GM19238 (cell line): ENCODE results near the gene JUN.

ENCODE experiments used
- DNase-seq: peaks from one replicate; pipeline ENCODE4 v3.0.0; 2011; ENCODE audit warnings: low spot score; ENCODE audit not compliant: insufficient read length

Gene JUN

GRCh38 chr1:58783993-58784757, at the start of gene JUN:
Gene JUN, minus strand, starts transcription at chr1:58784047. Its CDS starts 977 bp downstream, at chr1:58783070.
- peak; percentile 89 for DNase-seq

- no peak for DNase-seq
Observed at GRCh38 chr1:58833166-58833565, 49.3 kb upstream of the JUN start.

DNA sequence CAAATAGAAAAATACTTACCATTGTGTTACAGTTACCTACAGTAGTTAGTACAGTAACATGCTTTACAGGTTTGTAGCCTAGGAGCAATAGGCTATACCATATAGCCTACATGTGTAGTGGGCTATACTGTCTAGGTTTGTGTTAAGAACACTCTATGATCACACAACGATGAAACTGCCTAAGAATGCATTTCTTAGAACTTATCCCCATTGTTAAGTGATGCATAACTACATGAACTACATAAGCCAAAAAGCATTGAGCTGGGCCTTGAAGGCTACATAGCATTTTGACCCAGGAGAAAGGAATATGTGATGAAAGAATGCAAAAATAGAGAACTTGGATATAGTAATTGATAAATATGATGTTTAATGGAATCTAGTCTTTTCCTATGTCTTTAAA, 46.4 kb upstream of the JUN start:
- DNase-seq = no peak

GRCh38 chr1:58829866-58830265, 46.0 kb upstream of the JUN start:
- no peak for DNase-seq

- no peak for DNase-seq
Observed at GRCh38 chr1:58827298-58827697, 43.5 kb upstream of the JUN start.

GRCh38 chr1:58824753-58825389, 41.0 kb upstream of the JUN start:
- no peak for DNase-seq

- DNase-seq = no peak
Observed at GRCh38 chr1:58823481-58824010, 39.7 kb upstream of the JUN start.

GRCh38 chr1:58821309-58821708, 37.5 kb upstream of the JUN start:
- no peak for DNase-seq

DNA sequence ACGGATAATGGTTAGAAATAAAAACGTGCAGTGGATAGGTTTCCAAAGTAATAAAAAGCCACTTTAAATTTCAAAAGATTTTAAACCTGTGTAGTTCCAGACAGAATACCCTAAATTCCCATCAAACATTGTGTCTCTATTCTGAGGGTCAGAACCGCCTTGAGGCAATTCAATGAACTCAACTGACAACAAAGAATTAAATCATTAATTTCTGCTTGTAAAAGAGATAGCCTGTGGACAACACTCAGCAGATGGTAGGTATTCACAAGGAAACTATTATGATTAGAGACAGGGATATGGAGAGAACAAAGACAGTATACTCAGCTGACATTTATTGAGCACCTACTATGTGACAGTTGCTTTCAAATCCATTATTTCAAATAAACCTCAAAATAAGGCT, 35.1 kb upstream of the JUN start:
- DNase-seq = no peak

- DNase-seq = no peak
Observed at GRCh38 chr1:58818075-58818474, 34.2 kb upstream of the JUN start.

DNA sequence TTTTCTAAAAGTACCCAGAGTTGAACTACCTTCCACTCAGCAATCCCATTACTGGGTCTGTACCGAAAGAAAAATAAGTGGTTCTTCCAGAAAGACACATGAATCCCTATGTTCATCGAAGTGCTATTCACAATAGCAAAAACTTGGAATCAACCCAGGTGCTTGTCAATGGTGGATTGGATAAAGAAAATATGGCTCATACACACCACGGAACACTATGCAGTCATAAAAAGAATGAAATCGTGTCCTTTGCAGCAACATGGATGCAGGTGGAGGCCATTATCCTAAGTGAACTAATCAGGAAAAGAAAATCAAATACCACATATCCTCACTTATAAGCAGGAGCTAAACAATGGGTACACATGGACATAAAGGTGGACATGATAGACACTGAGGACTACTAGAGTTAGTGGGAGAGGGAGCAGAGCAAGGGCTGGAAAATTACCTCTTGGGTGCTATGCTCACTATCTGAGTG, 32.9 kb upstream of the JUN start:
- no peak for DNase-seq

DNA sequence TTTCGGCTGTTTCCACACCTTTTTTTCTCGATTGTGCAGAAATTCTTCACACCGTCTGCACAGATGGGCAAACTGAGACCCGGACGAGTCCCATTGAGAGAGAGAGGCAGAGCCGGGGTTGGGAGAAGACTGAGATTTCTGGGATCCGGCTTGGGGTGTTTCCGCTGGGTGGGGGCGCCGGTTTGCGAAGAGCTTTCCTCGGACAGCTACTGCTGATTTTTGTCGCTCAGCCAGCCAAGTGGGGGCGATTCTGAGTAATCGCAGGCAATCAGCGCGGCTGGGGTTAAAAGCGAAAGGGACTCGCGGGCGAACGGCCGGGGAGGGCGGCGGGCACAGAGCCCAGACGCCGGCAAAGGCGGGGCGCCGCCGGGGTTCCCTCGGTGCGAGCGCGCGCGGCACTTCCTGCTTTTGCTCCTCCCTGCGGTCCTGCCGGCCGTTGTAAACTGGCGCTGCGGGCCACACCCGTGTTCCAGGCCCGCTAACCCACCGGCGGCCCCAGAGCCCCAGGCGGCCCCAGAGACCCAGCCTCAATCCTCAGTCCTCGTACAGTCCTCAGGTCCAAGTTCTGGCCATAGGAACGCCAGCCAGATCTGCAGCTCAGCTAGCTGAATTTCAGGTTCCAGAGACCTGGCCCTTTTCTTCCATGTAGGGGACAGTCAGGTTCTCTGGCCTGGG, 32.4 kb upstream of the JUN start:
- peak; percentile 87 for DNase-seq

DNA sequence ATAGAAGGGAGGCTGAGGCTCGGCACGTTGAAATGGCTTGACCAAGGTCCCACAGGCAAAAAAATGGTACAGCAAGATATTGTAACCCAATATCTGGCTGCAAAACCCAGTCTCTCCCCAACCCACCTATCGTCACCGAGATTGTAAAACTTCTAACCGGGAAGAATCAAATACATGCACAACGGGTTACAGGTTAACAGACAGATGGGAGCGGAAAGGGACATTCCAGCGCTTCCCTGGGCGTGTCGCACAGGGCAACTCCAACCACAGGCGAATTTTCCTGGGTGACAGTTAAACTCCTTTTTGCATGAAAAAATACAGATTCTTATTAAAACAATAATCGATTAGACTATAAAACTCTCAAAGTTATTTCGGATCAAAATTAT, 31.8 kb upstream of the JUN start:
- DNase-seq = peak; percentile 20

- peak; percentile 66 for DNase-seq
Observed at GRCh38 chr1:58815069-58815685, 31.3 kb upstream of the JUN start.

GRCh38 chr1:58814251-58815068, 30.6 kb upstream of the JUN start:
- no peak for DNase-seq

- DNase-seq = no peak
Observed at GRCh38 chr1:58813801-58814200, 30.0 kb upstream of the JUN start.

DNA sequence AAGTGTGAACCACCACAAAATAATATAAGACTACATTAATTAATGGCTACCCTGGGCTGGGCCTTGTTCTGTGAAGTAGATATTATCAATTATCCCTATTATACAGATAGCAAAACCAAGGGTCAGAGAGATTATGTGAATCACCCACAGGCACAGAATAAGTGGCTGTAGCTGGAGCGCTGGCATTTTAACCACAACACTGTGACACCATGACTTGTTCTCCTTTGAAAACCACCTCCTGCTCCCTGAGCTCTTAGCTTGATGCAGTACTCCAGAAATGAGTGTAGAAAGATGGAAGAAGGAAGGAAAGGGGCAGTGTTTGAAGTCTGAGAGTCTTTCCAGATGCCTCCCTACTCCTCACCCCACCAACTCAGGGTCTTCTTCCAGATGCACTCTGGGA, 29.5 kb upstream of the JUN start:
- DNase-seq = no peak

- DNase-seq = no peak
Observed at GRCh38 chr1:58812926-58813325, 29.1 kb upstream of the JUN start.

DNA sequence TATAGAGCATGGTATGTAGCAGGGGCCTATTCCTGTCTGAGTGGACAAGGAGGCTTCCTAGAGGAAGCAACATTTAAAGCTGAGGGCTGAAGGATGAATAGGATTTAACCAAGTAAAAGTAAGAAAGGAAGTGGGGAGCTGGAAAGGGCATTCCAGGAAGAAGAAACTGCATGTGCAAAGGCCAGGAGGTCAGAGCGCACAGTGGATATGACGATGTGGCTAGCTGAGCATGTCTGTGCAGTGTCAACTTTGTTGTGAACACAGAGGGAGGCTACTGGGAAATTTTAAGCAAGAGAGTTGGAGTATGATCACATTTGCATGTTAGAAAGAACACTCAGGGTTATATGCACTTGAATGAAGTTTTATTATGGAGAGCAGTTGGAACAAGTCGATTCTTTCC, 28.6 kb upstream of the JUN start:
- no peak for DNase-seq

DNA sequence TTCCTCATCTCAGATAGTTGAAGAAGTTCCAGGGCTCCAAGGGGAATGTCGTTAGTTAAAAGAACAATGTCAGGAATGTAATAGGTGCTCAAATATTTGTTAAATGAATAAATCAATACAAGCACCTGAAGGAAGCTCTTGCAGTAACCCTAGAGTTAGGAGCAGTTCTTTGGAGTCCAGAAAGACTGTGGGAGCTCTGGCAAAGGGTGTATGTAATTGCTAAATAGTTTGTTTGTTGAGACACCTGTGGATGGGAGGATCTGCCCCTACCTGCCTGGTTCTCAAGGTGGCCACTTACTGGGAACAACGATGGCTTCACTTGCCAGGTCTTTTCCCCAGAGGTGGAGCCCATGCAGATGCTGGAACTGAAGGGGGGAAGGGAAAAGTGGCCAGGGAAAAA, 27.5 kb upstream of the JUN start:
- DNase-seq = no peak
